Measurements from ENCODE around the gene PEX1.
"Not testable (repeated sequence)": the region's sequence is repeated elsewhere in the genome, so short reads cannot be mapped to it uniquely, and the experiment has no call there.

PEX1 gene

DNA sequence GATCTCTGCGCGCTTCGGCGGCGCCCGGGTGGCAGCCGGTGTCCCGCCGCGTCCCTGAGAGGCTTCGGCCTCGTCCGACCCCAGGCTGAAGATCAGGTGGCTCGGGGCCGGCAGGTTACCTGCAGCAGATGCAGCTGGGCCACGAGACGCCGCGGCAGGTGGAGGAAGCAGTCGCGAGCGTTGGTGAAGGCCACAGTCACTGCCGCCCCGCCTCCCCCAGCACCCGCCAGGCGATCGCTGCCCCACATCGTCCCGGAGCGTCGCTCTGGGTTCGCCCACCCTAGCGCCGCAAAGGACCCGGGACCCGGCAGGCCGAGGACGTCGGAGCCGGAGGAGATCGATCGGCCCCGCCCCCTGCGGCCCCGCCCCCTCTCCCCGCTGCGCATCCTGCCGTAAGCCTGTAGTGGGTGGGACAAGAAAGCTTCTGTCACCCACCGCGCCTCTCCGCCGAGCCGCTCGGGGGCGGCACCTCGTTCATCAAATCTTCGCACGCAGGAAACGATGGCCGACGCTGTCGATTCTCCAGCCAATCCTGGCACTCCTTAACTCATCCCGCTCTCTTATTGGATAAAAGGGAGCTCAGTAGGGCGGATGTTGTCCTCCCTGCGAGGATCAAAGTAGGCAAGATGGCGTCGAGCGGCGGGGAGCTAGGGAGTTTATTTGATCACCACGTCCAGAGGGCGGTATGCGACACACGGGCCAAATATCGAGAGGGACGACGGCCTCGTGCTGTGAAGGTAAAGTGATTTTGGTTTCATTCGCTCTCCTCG lies at the start of gene PEX1, which contains the start of gene RBM48:
Gene PEX1 (minus strand): TSS at position 333 of the 770 bp plus-strand sequence. CDS start 85 bp downstream, at position 248.
Gene RBM48 (plus strand): TSS at position 608 of the 770 bp plus-strand sequence. CDS start 19 bp downstream, at position 627.
- DNase-seq: peak; percentile 88

DNA sequence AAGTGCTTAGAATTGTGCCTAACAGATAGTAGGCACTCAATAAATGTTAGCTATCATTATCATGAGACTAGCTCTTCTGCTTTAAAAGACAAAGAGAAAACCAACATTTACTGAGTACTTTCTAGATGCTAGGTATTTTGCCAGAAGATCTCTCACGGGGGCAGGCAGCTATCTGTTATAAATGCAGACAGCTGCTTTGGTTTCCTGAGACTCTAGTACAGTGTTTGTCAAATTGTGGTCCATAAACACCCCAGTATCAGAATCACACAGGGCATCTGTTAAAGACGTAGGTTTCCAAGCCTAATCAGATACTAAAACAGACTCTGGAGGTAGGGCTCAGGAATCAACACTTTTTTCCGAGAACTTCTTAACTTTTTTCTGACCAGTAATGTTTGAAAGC lies 48.0 kb upstream of the PEX1 start:
- no peak for DNase-seq

DNA sequence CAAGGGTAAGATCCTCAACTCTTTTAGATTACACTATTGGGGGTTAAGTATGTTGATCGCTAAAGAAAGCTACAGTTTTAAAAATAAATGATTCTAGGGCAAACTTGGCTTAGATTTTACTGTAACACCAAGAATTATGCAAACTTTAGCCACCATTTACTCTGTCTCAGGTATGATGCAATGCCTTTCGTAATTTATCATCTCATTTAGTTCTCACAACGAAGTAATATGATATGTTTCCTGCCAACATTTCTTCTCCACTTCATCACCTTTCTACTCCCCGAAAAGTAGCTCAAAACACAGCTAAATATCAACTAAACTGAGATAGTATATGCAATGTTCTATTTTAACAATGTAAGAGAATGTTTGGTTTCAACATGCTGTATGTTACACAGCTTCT lies 40.8 kb upstream of the PEX1 start:
- DNase-seq: no peak

DNA sequence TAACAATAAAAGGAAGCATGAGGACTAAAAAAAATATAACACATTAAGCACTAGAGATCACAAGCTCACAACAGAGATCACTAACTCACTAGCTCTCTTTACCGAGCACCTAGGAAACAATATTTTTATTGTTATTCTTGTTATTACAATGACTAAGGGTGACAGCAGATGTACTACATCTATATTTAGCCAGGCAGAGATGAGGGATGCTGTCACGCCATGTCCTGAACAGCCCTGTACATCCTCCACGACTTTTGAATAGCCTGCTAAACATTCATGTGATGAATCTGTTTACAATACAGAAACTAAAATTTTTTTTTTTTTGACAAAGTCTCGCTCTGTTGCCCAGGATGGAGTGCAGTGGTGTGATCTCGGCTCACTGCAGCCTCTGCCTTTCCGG lies 39.1 kb upstream of the PEX1 start:
- DNase-seq: no peak

DNA sequence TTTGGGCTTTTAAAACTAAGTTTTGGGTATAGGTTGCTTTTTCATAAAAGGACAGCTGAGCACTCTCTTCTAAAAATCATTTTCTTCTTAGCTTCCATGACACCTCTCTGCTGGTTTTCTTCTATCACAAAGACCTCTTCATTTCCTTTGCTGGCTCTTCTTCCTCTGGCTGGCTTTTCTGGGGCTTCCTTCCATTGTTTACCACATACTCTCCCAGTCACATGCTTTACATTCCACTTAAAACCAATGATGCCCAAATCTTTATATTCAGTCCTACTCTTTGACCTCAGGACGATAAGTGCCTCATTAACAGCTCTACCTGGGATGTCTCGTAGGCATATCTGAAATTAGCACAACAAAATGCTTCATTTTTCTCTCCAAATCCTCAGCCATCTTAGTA lies 35.0 kb upstream of the PEX1 start:
- DNase-seq: no peak

DNA sequence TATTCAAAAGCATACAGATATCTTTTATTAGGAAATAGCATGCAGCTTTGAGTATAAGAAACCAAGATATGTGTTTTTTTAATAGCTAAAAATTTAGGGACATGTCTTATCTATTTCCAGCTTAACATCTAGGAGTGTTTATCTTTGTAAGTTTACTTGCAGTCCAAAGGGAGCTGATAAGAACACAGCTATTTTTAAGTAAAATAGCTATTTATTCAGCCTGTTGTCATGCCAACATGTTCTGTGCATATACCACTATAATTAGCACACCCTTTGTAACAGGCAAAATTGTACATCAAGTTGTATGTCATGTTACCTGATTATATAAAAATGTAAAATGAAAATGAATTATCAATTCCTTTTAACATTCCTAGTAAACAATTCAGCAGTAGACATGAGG lies 32.3 kb upstream of the PEX1 start:
- no peak for DNase-seq

DNA sequence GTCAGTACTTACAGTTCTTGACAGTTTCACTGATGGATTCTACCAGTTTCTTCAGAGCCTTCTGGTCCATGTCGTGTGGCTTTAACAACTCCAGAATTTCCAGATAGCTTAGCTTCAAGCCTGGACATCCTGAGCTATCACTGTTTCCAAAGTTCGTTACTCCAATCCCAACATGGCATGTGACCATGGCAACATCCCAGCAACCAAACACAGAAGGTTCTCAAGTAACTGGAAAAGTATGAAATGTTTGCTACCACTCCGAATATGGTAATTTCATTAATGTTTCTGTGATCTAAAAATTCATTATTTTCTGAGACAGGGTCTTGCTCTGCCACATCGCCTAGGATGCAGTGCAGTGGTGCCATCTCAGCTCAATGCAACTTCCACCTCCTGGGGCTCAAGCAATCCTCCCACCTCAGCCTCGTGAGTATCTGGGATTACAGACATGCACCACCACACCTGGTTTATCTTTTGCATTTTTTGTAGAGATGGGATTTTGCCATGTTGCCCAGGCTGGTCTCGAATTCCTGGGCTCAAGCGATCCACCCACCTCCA lies 29.6 kb upstream of the PEX1 start:
- DNase-seq: no peak

DNA sequence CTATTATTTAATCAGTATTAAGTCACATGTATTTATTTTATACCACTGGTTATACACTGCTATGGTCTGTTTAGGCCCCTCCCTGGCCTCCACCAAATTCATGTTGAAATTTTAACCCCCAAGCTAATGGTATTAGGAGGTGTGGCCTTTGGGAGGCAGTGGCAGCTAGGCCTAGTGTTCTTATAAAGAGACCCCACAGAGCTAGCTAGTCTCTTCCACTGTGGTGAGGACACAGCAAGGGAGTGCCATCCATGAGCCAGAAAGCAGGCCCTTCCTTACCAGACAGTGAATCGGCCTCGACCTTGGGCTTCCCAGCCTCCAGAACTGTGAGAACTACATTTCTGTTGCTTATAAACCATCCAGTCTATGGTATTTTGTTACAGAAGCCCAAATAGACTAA lies 28.9 kb upstream of the PEX1 start:
- DNase-seq: no peak

DNA sequence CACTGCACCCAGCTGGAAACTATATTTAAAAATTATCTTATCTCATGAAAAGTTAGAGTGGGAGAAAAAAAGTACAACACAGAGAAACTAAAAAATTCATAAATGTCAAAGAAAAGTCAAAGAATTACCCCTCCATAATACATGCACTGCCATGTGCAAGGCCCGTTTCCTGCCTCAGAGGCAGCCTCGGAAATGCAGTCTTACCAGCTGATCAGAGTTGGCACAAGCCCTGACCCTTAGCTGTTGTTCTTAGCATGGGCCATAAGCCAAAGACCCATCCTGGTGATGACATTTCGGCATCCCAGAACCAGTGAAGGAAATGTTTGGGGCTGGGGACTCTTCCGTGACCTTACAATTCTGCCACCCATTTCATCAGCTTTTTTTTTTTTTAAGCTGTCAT lies 21.9 kb upstream of the PEX1 start:
- DNase-seq: no peak

DNA sequence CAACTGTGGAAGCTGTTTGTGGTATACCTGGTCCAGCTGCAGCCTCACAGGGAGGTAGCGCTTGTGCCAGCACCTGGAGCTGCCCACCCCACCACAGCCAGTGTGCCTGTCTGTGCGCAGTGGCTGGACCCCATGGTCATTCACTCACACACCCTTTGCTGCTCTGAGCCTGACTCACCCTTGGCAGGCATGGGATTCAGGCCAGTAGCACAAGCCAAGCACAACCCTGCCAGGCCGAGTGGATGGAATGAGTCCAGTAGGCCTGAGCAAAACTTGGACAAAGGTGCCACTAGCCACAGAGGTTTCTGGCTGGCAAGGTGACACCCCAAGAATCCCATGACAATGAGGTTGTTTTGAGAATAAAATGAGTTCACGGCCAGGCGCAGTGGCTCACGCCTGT lies 19.3 kb upstream of the PEX1 start:
- no peak for DNase-seq

DNA sequence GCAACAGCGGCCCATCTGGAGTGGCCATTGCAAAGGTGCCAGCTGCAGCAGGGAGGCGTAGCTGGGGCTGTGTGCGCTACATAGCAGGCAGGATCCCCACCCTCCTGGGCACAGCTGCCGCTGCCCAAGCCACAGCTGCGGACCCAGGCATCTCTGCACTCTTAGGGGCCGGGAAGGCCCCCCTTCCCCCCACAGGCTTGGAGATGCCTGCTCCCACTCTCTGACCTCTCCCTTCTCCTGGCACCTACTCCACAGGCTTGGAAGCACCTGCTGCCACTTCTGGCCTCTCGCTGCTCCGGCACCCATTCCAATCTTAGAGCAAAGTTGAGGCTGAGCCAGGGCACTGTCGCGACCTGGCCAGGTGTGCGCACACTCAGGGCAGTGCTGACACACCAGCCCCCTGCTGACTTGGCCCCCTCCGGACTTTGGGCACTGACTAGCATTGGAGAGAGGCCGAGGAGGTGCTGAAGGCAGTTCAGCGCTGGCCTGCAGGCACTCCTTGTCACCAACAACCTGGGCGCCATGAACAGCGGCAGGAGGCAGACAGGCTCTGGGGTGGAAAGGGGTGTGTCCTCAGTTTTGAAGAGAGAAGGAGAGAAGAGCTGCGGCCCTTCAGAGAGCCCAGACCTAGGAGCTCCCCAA lies 18.7 kb upstream of the PEX1 start:
- DNase-seq: no peak

DNA sequence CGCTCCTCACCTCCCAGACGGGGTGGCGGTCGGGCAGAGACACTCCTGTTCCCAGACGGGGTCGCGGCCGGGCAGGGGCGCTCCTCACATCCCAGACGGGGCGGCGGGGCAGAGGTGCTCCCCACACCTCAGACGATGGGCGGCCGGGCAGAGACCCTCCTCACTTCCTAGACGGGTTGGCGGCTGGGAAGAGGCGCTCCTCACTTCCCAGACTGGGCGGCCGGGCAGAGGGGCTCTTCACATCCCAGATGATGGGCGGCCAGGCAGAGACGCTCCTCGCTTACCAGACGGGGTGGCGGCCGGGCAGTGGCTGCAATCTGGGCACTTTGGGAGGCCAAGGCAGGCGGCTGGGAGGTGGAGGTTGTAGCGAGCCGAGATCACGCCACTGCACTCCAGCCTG lies 16.8 kb upstream of the PEX1 start:
- DNase-seq: not testable (repeated sequence)

DNA sequence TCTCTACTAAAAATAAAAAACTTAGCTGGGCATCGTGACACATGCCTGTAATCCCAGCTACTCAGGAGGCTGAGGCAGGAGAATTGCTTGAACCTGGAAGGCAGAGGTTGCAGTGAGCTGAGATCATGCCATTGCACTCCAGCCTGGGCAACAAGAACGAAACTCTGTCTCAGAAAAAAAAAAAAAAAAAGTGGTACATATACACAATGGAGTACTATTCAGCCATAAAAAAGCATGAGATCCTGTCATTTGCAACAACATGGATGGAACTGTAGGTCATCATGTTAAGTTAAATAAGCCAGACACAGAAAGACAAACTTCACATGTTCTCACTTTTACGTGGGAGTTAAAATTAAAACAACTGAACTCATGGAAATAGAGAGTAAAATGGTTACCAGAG lies 15.2 kb upstream of the PEX1 start:
- not testable (repeated sequence) for DNase-seq

DNA sequence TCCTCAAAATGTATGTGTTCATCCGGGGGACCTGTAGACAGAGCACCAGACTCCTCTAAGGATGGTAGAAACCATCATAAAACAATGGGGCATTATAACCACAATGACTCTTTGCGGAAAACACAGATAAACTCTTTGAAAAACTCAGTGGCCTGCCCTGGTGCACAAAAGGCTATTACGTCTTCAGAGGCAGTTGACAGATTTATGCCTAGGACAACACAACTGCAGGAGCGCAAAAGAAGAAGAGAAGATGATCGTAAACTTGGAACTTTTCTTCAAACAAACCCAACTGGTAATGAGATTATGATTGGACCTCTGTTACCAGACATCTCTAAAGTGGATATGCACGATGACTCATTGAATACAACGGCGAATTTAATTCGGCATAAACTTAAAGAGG lies 6.3 kb upstream of the PEX1 start:
- no peak for DNase-seq

DNA sequence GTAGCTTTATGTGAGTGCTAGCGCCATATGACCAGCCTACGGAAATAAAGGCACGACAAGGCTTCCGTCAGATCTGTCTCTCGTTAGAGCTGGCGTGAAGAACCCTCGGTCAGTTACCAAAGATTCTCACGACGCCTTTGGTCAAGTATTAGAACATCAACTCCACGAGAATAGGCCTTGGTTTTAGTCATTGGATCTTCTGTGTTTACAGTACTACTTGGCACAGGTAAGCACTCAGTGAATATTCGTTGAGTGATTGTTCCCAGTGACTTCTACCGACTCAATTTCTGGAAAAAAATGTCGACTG lies 591 bp upstream of the PEX1 start:
- DNase-seq: no peak

DNA sequence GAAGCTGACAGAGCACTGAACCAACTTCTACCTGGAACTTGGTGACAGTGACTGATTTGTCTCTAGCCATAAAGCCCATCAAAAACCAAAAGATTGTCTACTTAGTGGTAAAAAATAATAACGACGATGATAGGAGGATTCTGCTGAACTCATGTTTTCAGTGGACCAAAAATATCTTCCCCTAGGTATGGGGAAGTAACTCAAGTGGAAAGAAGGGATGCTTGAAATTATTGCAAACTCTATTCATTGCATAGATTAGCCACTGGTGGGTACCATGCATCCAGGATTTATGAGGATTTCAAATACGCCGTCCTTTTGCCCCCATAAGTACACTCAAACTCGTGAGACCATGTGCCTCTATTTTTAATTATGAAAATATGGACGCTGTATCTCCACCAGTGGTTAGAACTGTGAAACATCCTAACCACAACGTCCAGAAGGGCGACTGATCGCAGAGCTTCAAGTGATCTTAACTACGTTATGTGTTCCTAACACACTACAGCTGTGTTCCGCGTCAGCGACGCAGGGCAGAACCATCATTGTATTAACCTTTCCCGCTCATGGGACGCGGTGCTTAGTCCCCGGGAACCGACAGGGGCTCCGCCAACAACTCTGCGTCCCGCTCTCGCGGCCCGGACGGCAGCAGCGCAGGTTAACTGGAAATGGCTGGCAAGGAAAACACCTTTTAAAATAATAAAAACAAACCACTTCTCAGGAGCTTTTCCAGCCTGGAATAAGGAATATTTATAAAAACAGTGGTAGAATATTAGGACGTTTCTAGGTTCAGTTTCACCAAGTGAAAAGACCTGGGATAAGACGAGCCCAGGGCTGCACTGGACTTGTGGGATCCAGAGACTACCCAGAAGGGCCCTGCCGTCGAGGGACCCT lies 776 bp downstream of the PEX1 start:
- DNase-seq: no peak

DNA sequence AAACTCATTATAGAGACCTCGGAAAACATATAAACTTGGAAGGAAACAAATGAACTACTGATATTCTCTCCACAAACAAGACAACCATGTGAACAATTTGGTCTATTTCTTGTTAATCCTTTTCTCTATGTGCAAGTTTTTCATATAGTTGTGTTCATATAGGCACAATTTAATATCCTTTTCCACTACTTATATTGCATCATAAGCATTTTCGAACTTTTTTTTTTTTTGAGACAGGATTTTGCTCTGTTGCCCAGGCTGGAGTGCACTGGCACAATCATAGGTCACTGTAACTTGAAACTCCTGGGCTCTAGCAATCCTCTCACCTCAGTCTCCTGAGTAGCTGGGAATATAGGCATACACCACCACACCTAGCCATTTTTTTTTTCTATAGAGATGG lies 5.2 kb downstream of the PEX1 start:
- DNase-seq: no peak

DNA sequence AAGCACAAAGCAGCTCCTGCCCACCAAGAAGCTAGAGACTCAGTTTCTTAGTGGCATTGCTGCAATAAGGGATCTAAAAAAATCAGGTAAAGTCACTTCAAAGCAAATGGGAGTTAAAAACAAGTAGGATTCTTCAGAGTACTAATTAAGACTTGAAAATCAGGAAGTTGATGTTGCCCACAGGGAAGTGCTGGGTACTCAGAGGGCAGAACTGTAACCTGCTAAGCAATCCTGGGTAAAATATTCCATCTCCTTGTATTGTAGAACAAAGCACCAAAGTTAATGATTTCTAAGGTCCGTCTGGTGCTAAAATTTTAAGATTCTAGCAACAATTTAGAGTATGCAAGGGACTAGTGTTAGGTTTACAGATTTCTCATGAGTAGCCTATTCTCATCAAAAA lies 8.3 kb downstream of the PEX1 start:
- no peak for DNase-seq

DNA sequence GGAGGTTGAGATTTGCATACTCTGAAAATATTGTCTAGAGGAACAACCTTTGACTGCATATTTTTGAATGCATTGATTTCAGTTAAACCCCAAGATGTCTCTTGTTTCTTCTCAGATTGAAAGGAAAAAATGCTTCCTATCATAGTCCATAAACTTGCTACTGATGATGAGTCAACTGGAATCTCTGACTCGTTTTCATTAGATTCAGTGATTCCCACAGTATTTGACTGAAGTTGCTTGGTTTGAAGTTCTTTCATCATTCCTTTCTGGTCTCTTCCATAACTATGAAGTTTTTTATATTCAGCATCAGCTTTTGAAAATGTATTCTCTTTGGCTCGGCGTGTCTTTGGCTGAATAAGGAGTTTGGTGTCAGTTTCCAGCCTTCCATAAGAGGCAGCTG lies 10.7 kb downstream of the PEX1 start:
- no peak for DNase-seq

DNA sequence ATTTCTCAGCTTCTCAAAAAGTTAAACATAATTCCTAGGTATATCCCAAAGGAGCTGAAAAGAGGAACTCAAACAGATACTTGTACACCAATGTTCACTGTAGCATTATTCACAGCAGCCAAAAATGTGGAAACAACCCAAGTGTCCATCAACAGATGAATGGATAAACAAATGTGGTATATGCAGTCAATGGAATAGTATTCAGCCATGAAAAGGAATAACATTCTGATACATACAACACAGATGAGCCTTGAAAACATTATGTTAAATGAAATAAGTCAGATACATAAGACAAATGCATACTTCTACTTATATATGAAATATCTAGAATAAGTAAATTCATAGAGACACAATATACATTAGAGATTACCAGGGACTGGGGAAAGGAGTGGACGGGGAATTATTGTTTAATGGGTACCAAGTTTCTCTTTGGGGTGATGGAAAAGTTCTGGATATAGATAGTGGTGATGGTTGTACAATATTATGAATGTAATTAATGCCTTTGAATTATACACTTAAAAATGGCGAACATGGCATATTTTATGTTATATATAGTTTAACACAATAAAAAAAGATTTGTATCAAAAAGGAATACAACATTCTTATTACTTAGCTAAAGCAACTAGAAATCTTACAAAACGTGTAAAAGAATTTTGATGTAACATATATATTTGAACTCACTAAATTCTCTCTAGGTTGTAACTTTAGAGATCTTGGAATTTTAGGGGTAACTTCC lies 15.0 kb downstream of the PEX1 start:
- no peak for DNase-seq

DNA sequence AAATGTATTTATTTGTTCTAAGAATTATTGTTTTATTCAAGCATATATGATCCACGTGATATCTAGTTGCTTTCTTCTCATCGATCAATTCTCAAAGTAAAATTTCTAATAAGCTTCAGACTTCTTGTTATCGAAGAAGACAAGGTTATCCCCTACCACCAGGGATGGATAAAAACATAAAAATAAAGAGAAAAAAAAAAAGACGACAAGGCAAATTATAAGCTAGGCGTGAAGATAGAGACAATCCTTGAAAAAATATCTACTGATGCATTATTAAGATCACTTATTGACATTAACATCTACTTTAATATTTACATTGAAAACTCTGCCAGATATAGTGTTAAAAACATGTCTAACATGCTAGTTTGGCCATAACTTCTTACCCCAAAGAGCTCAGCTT lies 19.4 kb downstream of the PEX1 start:
- no peak for DNase-seq

DNA sequence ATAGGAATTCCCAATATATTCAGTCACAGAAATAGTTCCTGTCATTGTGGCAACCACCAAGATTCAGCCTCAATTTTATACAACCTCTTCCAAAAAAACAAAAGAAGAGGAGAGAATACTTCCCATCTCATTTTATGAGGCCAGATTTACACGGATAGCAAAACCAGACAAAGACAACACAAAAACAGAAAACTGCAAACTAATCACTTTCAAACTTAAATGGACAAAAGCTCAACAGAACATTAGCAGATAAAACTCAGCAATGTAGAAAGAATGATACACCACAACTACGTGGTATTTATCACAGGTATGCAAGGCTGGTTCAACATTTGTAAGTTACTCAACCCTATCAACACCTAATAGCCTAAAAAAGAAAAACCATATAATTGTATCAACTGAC lies 22.0 kb downstream of the PEX1 start:
- DNase-seq: no peak

DNA sequence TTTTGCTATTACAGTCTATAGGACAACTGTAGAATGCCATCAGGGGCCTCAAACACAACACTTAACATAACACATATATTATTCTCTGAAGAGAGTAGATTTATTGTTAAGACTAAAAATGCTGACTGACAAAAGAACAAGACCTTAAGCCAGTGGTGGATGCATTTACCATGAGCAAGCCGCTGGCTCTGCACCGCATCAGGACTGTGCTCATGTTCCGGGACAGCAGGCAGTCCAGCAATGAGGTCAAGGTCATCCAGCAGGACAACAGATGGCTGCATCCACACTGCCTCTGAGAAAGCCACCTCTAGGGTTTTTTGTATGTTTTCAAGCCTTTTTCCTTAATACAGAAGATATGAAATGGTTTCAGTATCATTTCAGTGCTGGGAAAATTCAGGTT lies 23.8 kb downstream of the PEX1 start:
- DNase-seq: no peak
